K562 (cell line): ENCODE results near the gene CELF4. TPM values are rescaled to one million over a fixed set of nuclear protein-coding genes. Genes with fewer than 3 reads are reported as not detected.

ENCODE experiments used
- ATAC-seq: fragments of 200-7000 bp; cut with Tn5 transposase; 3 replicates; pipeline ENCODE4 v1.9.1; 2020; ENCODE audit warnings: moderate library complexity
- BruUV-seq: library from RNA; stranded (reverse); fragments of 400-500 nt; replicated peaks from 2 replicates; lab custom pipeline; 2021; lab: Mats Ljungman, UMichigan
- CTCF ChIA-PET: fragments of 300-600 bp; formaldehyde crosslinking; extraction: SDS; loops from one replicate; lab custom pipeline; 2021; ENCODE audit warnings: low intra/inter-chr PET ratio; lab: Yijun Ruan, JAX
- POLR2A ChIA-PET: fragments of 300-600, 350-650 bp; sonication (Branson Sonifier 250); formaldehyde crosslinking; extraction: SDS; loops from one replicate; lab custom pipeline; 2021; ENCODE audit warnings: antibody characterized with exemption, inconsistent platforms; lab: Yijun Ruan, JAX
- DNase-seq, 4 experiments: peaks; one replicate each; pipeline versions ENCODE4 v3.0.0 to v3.0.0-alpha.2; 2011 to 2018; ENCODE audit warnings: low spot score in 3 of 4, mixed read lengths in 3 of 4; ENCODE audit errors: extremely low read depth in 1 of 4
- FAIRE-seq: peaks from 2 replicates; lab custom pipeline; 2011; peaks lifted over from hg19 to GRCh38; lab: Jason Lieb, UNC
- H2AFZ ChIP-seq: 2 replicates; pipeline ENCODE4 v1.6.0; 2011; ENCODE audit warnings: low read depth, low read length, control low read depth, inconsistent platforms
- H3K27ac ChIP-seq: fragments of 200-600 bp; 3 replicates; pipeline ENCODE4 v1.8.0; 2011; ENCODE audit warnings: low read depth, mild to moderate bottlenecking, control low read depth, inconsistent platforms, low read length, moderate library complexity, mixed read lengths; ENCODE audit errors: extremely low read depth
- H3K27me3 ChIP-seq, 2 experiments: fragments of 300-600 bp in 1 of 2; 2 replicates in 1 of 2; 3 replicates in 1 of 2; pipeline versions ENCODE4 v1.6.0 to v1.8.0; 2011; ENCODE audit warnings: inconsistent platforms in 2 of 2, low read length in 2 of 2, mild to moderate bottlenecking in 1 of 2, mixed read lengths in 1 of 2, moderate library complexity in 1 of 2; ENCODE audit not compliant: control insufficient read depth in 2 of 2, insufficient read depth in 2 of 2
- H3K36me3 ChIP-seq: fragments of 300-600 bp; 3 replicates; pipeline ENCODE4 v1.8.0; 2011; ENCODE audit warnings: mild to moderate bottlenecking, low read length, inconsistent platforms; ENCODE audit not compliant: control insufficient read depth, insufficient read depth
- H3K4me1 ChIP-seq, 2 experiments: fragments of 200-600 bp in 1 of 2; replicated peaks in 1 of 2; 2 replicates in 1 of 2; 3 replicates in 1 of 2; pipeline versions ENCODE4 v1.5.1 to v1.8.0; 2011; ENCODE audit warnings: inconsistent platforms in 2 of 2, low read length in 2 of 2, mild to moderate bottlenecking in 1 of 2, mixed read lengths in 1 of 2, moderate library complexity in 1 of 2; ENCODE audit not compliant: control insufficient read depth in 2 of 2, insufficient read depth in 2 of 2
- H3K4me2 ChIP-seq: 2 replicates; pipeline ENCODE4 v1.6.1; 2011; ENCODE audit warnings: low read length, control low read depth, inconsistent platforms, mixed read lengths; ENCODE audit not compliant: insufficient read depth
- H3K4me3 ChIP-seq: fragments of 200-600 bp; sonication (generic), shearing (Covaris generic); 2 replicates; pipeline ENCODE4 v1.5.1; 2016; ENCODE audit warnings: control low read depth, inconsistent platforms
- H3K79me2 ChIP-seq: fragments of 200-600 bp; 3 replicates; pipeline ENCODE4 v1.8.0; 2011; ENCODE audit warnings: low read length, inconsistent platforms; ENCODE audit not compliant: control insufficient read depth, insufficient read depth
- H3K9ac ChIP-seq, 2 experiments: 2 replicates each; pipeline versions ENCODE4 v1.6.0 to v1.6.1; 2011; ENCODE audit warnings: low read depth in 2 of 2, low read length in 2 of 2, control low read depth in 1 of 2, inconsistent platforms in 1 of 2, mild to moderate bottlenecking in 1 of 2, mixed read lengths in 1 of 2; ENCODE audit not compliant: insufficient read depth in 1 of 2
- H3K9me1 ChIP-seq: one replicate; pipeline ENCODE4 v1.6.0; 2011; ENCODE audit warnings: inconsistent platforms, mild to moderate bottlenecking, low read length, moderate library complexity; ENCODE audit not compliant: control insufficient read depth, insufficient read depth
- H3K9me3 ChIP-seq: replicated peaks from 2 replicates; pipeline ENCODE4 v1.5.1; 2011; ENCODE audit warnings: low read depth, low read length, inconsistent platforms; ENCODE audit not compliant: control insufficient read depth, insufficient read depth
- H4K20me1 ChIP-seq: replicated peaks from 2 replicates; pipeline ENCODE4 v1.6.1; 2011; ENCODE audit warnings: low read length, inconsistent platforms, mixed read lengths; ENCODE audit not compliant: control insufficient read depth, insufficient read depth
- CREBBP ChIP-seq: IDR thresholded peaks from one replicate; pipeline ENCODE4 v1.6.1; 2012; ENCODE audit warnings: low read depth, mild to moderate bottlenecking, control low read depth, inconsistent platforms, low read length
- EGR1 ChIP-seq: fragments of 450-650 bp; conservative IDR thresholded peaks from 2 replicates; pipeline ENCODE4 v1.6.1; 2017; ENCODE audit warnings: mild to moderate bottlenecking
- GTF2E2 ChIP-seq: fragments of 200-800 bp; sonication (Bioruptor generic); IDR thresholded peaks from 2 replicates; pipeline ENCODE4 v1.6.1; 2016; ENCODE audit warnings: missing genetic modification characterization, missing compliant biosample characterization
- HMG20B ChIP-seq: fragments of 250-450 bp; sonication (Bioruptor Pico); IDR thresholded peaks from 2 replicates; pipeline ENCODE4 v1.5.0; 2021; ENCODE audit warnings: mild to moderate bottlenecking
- KDM1A ChIP-seq, 2 experiments: fragments of 450-650 bp; IDR thresholded peaks; 2 replicates each; pipeline ENCODE4 v1.6.1; 2016; ENCODE audit warnings: mild to moderate bottlenecking in 2 of 2
- KLF1 ChIP-seq: fragments of 450-650 bp; IDR thresholded peaks from 2 replicates; pipeline ENCODE4 v1.6.1; 2016; ENCODE audit warnings: missing genetic modification characterization, missing compliant biosample characterization
- MAFK ChIP-seq: IDR thresholded peaks from 2 replicates; pipeline ENCODE4 v1.6.1; 2011; ENCODE audit warnings: low read length, improper control_type of control experiment
- NR2C2 ChIP-seq, 2 experiments: fragments of 200-800 bp in 1 of 2; sonication (Bioruptor generic) in 1 of 2; sonication (generic) in 1 of 2; formaldehyde crosslinking in 1 of 2; IDR thresholded peaks; 2 replicates each; pipeline versions ENCODE4 v1.6.1 to v1.8.0; 2016 to 2022; ENCODE audit warnings: mild to moderate bottlenecking in 1 of 2, missing compliant biosample characterization in 1 of 2, missing genetic modification characterization in 1 of 2, missing genetic modification reagents in 1 of 2
- THRA ChIP-seq: fragments of 450-650 bp; IDR thresholded peaks from 2 replicates; pipeline ENCODE4 v1.6.1; 2017; ENCODE audit warnings: mild to moderate bottlenecking, moderate library complexity
- ZNF165 ChIP-seq: fragments of 250-450 bp; sonication (Bioruptor Pico); IDR thresholded peaks from 2 replicates; pipeline ENCODE4 v1.4.0; 2020; ENCODE audit warnings: borderline replicate concordance
- ZNF239 ChIP-seq: fragments of 250-450 bp; sonication (Bioruptor Pico); IDR thresholded peaks from 2 replicates; pipeline ENCODE4 v1.4.0; 2020; ENCODE audit warnings: mild to moderate bottlenecking
- ZNF639 ChIP-seq, 2 experiments: fragments of 200-800 bp in 1 of 2; sonication (Bioruptor generic) in 1 of 2; sonication (generic) in 1 of 2; formaldehyde crosslinking in 1 of 2; IDR thresholded peaks in 1 of 2; conservative IDR thresholded peaks in 1 of 2; 2 replicates each; pipeline versions ENCODE4 v1.5.0 to v1.6.1; 2016 to 2020; ENCODE audit warnings: missing compliant biosample characterization in 1 of 2, missing genetic modification characterization in 1 of 2, missing genetic modification reagents in 1 of 2
- WGBS: fragments of 100-300 bp; shearing (Covaris generic); methylation state at CpG from one replicate; pipeline ENCODE4 v1.1.6; 2016; ENCODE audit warnings: low coverage, mixed read lengths; ENCODE audit not compliant: insufficient coverage; ENCODE audit errors: missing lambda C conversion rate; 5-methylcytosine and 5-hydroxymethylcytosine counted together
- in situ Hi-C: fragments of 300-500 bp; cut with MboI; formaldehyde crosslinking; loops from 4 replicates; pipeline ENCODE4 v1.15.0; 2018; ENCODE audit warnings: inconsistent platforms, mixed read lengths
- intact Hi-C: fragments of 100-400 bp; cut with micrococcal nuclease; formaldehyde crosslinking; loops from 2 replicates; pipeline ENCODE4 v1.14.2; 2022
- polyA plus RNA-seq, 8 experiments: library from polyadenylated mRNA; depleted of rRNA in 4 of 8; stranded (reverse) in 5 of 8; unstranded in 3 of 8; fragments of >200 nt; fragmentation: Nextera tagmentation in 2 of 8; fragmentation: Illumina TruSeq in 1 of 8; extraction: Ambion mirVana in 2 of 8; extraction: Trizol in 1 of 8; gene quantifications; 2 replicates each; pipeline versions ENCODE4 v1.2.1 to v1.2.3, GENCODE V29; 2011 to 2014; ENCODE audit warnings: inconsistent platforms in 1 of 8, missing spikeins in 1 of 8
- total RNA-seq, 7 experiments: library from RNA; depleted of rRNA in 6 of 7; stranded (reverse); fragments of >200 nt in 6 of 7; fragmentation: Illumina TruSeq in 2 of 7; extraction: Trizol in 2 of 7; gene quantifications; 2 replicates each; pipeline versions ENCODE4 v1.2.1 to v1.2.3, GENCODE V29; 2011 to 2021; ENCODE audit warnings: low replicate concordance in 1 of 7

CELF4 gene
- total and polyA plus RNA-seq, 9 of the 15 experiments (the other 6 are each of a cell fraction or from before 2014, with no cell fraction given) = 0.04 to 0.24 (median 0.07) TPM; not detected in 3

- Histone ChIP-seq H3K27ac (no peak overlapping the region), H2AFZ (no peak overlapping the region), H3K4me2 (no peak overlapping the region), H3K9ac (no peak overlapping the region), H4K20me1 (no peaks in the 10 kb centered on the region), H3K36me3 (no peaks in the 10 kb centered on the region), H3K4me1 (peaks cover 0 to 4% of the 10 kb centered on the region in 2 experiments; a peak in 1 of 5 replicates), H3K9me1 (no peaks in the 10 kb centered on the region), H3K4me3 (no peak overlapping the region), H3K79me2 (no peaks in the 10 kb centered on the region), H3K27me3 (peaks cover 0 to 2% of the 10 kb centered on the region in 2 experiments; a peak in 2 of 5 replicates), H3K9me3 (no peaks in the 10 kb centered on the region)
- intact Hi-C loops = no loop called here
- no peak for DNase-seq
- no TSS peak for BruUV-seq
- no peak for ATAC-seq
- POLR2A ChIA-PET = interaction anchor here (0.6 to 1.2 kb wide), 2 partner anchors 9 to 14 kb away, joined by 3 read pairs; no protein-coding TSS in a partner anchor
- TF ChIP-seq EGR1 (peak; percentile 49), MAFK (no peak), KDM1A (IDR thresholded peaks at IDR 0.05) (peak in 1 of 2 experiments; percentile 88; a peak in 2 of 4 replicates)
- CTCF ChIA-PET = no interaction called here
- 6% methylated on average over 14 of the region's 14 CpGs for WGBS
- in situ Hi-C loops = no loop called here
- no peak for FAIRE-seq
Observed at GRCh38 chr18:37264956-37265355, 300.6 kb downstream of the CELF4 start.

GRCh38 chr18:37261988-37262387 lies 303.6 kb downstream of the CELF4 start:
- ChIA-PET CTCF (no interaction called here), POLR2A (no interaction called here)
- intact Hi-C loops (no loop called here), in situ Hi-C loops (no loop called here)
- no peak overlapping the region for H3K4me2 ChIP-seq
- no TSS peak for BruUV-seq
- WGBS = under 1% methylated on average over 8 of the region's 8 CpGs
- H3K27ac ChIP-seq = no peak overlapping the region
- no peaks in the 10 kb centered on the region for H3K79me2 ChIP-seq
- H3K9me3 ChIP-seq = no peaks in the 10 kb centered on the region
- no peak overlapping the region for H3K4me3 ChIP-seq
- H2AFZ ChIP-seq = no peak overlapping the region
- no peak for FAIRE-seq
- H3K4me1 ChIP-seq = peaks cover 0 to 4% of the 10 kb centered on the region in 2 experiments; a peak in 1 of 5 replicates
- ATAC-seq = no peak
- peaks cover 5 to 10% of the 10 kb centered on the region in 2 experiments; a peak in 2 of 5 replicates for H3K27me3 ChIP-seq
- DNase-seq = no peak
- no peaks in the 10 kb centered on the region for H4K20me1 ChIP-seq
- no peak overlapping the region for H3K9ac ChIP-seq
- H3K36me3 ChIP-seq = no peaks in the 10 kb centered on the region
- no peaks in the 10 kb centered on the region for H3K9me1 ChIP-seq
- TF ChIP-seq ZNF239 (CRISPR knock-in tag) (no peak), HMG20B (CRISPR knock-in tag) (no peak), CREBBP (no peak), NR2C2 (CRISPR knock-in tag; IDR thresholded peaks at IDR 0.05) (no peak), NR2C2 (tag; IDR thresholded peaks at IDR 0.05) (no peak), KLF1 (tag) (no peak), GTF2E2 (tag) (no peak), ZNF639 (CRISPR knock-in tag; conservative IDR thresholded peaks at IDR 0.05 in 1 of 2, IDR thresholded peaks at IDR 0.05 in 1 of 2) (no peak), THRA (no peak), ZNF165 (CRISPR knock-in tag) (no peak)
